Right atrium auricular region (tissue), 2 donors: ENCODE measurements around the gene GNPDA1. TPM values are rescaled to one million over a fixed set of nuclear protein-coding genes. Genes with fewer than 3 reads are reported as not detected.
A peak's percentile ranks its signal among the peaks of the same experiment; 100 is the strongest.

Experiments used
- DNase-seq: peaks from one replicate; pipeline ENCODE4 v3.0.0-alpha.2; 2019; ENCODE audit warnings: low spot score
- H3K27ac ChIP-seq, 2 donors: fragments of 200-600 bp; sonication (generic); 1 replicate in 1 of 2; 2 replicates in 1 of 2; pipeline ENCODE4 v1.5.1; 2016 to 2019
- H3K27me3 ChIP-seq, 2 donors: fragments of 200-600 bp; sonication (generic); one replicate each; pipeline versions ENCODE4 v1.5.1 to v1.6.0; 2017 to 2019
- H3K36me3 ChIP-seq: fragments of 200-600 bp; sonication (generic); one replicate; pipeline ENCODE4 v1.5.1; 2016
- H3K4me1 ChIP-seq, 2 donors: fragments of 200-600 bp; sonication (generic); one replicate each; pipeline versions ENCODE4 v1.5.1 to v1.6.0; 2017 to 2019
- H3K4me3 ChIP-seq, 2 donors: fragments of 200-600 bp; sonication (generic); 1 replicate in 1 of 2; 2 replicates in 1 of 2; pipeline ENCODE4 v1.5.1; 2017 to 2019; ENCODE audit warnings: mild to moderate bottlenecking in 1 of 2, moderate library complexity in 1 of 2
- H3K9me3 ChIP-seq, 2 donors: fragments of 200-600 bp; sonication (generic); one replicate each; pipeline ENCODE4 v1.5.1; 2019
- CTCF ChIP-seq, 2 donors: fragments of 200-600 bp; sonication (generic); IDR thresholded peaks; one replicate each; pipeline ENCODE4 v1.5.1; 2019; ENCODE audit warnings: antibody characterized with exemption in 2 of 2
- total RNA-seq, 2 donors: library from RNA; depleted of rRNA; stranded (reverse); fragments of >200 nt; gene quantifications; one replicate each; pipeline ENCODE4 v1.1.0, GENCODE V29; 2016

Gene GNPDA1
- total RNA-seq, 2 donors from 2014 or later: 12.4 to 16.8 TPM

GRCh38 chr5:141973871-141974595, 38.8 kb downstream of the GNPDA1 start:
- Histone ChIP-seq H3K36me3 (peaks cover 47% of the 10 kb centered on the region), H3K4me3 (no peak overlapping the region), H3K4me1 (peaks cover 0 to 45% of the 10 kb centered on the region in 2 donors)

GRCh38 chr5:141969783-141970771, 42.8 kb downstream of the GNPDA1 start:
- peak overlapping the region; percentile 77 to 89 for H3K4me3 ChIP-seq
- H3K4me1 ChIP-seq: peaks cover 0 to 29% of the 10 kb centered on the region in 2 donors
- DNase-seq: no peak
- no peaks in the 10 kb centered on the region for H3K9me3 ChIP-seq
- H3K27me3 ChIP-seq: no peaks in the 10 kb centered on the region
- no peak for TF ChIP-seq CTCF (IDR thresholded peaks at IDR 0.05)
- H3K27ac ChIP-seq: peak overlapping the region; percentile 95 to 98
- H3K36me3 ChIP-seq: peaks cover 20% of the 10 kb centered on the region

More at GRCh38 chr5:141973871-141974595, 38.8 kb downstream of the GNPDA1 start:
- no peak for TF ChIP-seq CTCF (IDR thresholded peaks at IDR 0.05)
- no peaks in the 10 kb centered on the region for H3K9me3 ChIP-seq
- no peaks in the 10 kb centered on the region for H3K27me3 ChIP-seq
- H3K27ac ChIP-seq: no peak overlapping the region
- DNase-seq: no peak

GRCh38 chr5:141968914-141969608, 43.8 kb downstream of the GNPDA1 start, which contains the start of gene RNF14:
TSS of gene RNF14 (plus strand) at chr5:141969105. CDS start at chr5:141973589, 4,484 bp downstream.
- Histone ChIP-seq H3K27ac (peak within 1 kb of the TSS; percentile 95 to 98), H3K4me3 (peak within 1 kb of the TSS; percentile 77 to 89), H3K36me3 (peaks cover 10% of the 10 kb centered on the region), H3K27me3 (no peaks in the 10 kb centered on the region), H3K9me3 (no peaks in the 10 kb centered on the region), H3K4me1 (peaks cover 0 to 23% of the 10 kb centered on the region in 2 donors)
- peak; percentile 98 to 99 for TF ChIP-seq CTCF (IDR thresholded peaks at IDR 0.05)
- DNase-seq: peak; percentile 90

- no peak overlapping the region for H3K27ac ChIP-seq
- no peak for TF ChIP-seq CTCF (IDR thresholded peaks at IDR 0.05)
- no peaks in the 10 kb centered on the region for H3K9me3 ChIP-seq
- H3K4me1 ChIP-seq: peaks cover 0 to 23% of the 10 kb centered on the region in 2 donors
- no peak overlapping the region for H3K4me3 ChIP-seq
- no peaks in the 10 kb centered on the region for H3K27me3 ChIP-seq
- DNase-seq: no peak
- H3K36me3 ChIP-seq: no peaks in the 10 kb centered on the region
Observed at GRCh38 chr5:141966963-141967333, 45.9 kb downstream of the GNPDA1 start.

- Histone ChIP-seq H3K4me3 (no peak overlapping the region), H3K27ac (no peak overlapping the region), H3K4me1 (peaks cover 0 to 23% of the 10 kb centered on the region in 2 donors), H3K36me3 (no peaks in the 10 kb centered on the region), H3K9me3 (no peaks in the 10 kb centered on the region), H3K27me3 (no peaks in the 10 kb centered on the region)
- TF ChIP-seq CTCF (IDR thresholded peaks at IDR 0.05): no peak
- DNase-seq: no peak
Observed at GRCh38 chr5:141966275-141966962, 46.4 kb downstream of the GNPDA1 start.
